ENCODE results near the gene ERI3.
A peak's percentile ranks its signal among the peaks of the same experiment; 100 is the strongest.

Gene ERI3

GRCh38 chr1:44316231-44316759 is 38.8 kb downstream of the ERI3 start:
- no peak for DNase-seq (ENCODE audit: low spot score)

- DNase-seq (ENCODE audit: low spot score): no peak
Observed at GRCh38 chr1:44315521-44315920, 39.5 kb downstream of the ERI3 start.

GRCh38 chr1:44314452-44314851 is 40.6 kb downstream of the ERI3 start:
- no peak for DNase-seq (ENCODE audit: low spot score)

GRCh38 chr1:44313265-44313918 is 41.7 kb downstream of the ERI3 start:
- DNase-seq (ENCODE audit: low spot score): no peak

- no peak for DNase-seq (ENCODE audit: low spot score)
Observed at GRCh38 chr1:44312399-44313196, 42.5 kb downstream of the ERI3 start.

- no peak for DNase-seq (ENCODE audit: low spot score)
Observed at GRCh38 chr1:44310006-44310405, 45.1 kb downstream of the ERI3 start.

GRCh38 chr1:44305962-44306422 is 49.1 kb downstream of the ERI3 start:
- no peak for DNase-seq (ENCODE audit: low spot score)

GRCh38 chr1:44303532-44303931 is 51.5 kb downstream of the ERI3 start:
- DNase-seq (ENCODE audit: low spot score): no peak

GRCh38 chr1:44302541-44302940 is 52.5 kb downstream of the ERI3 start:
- no peak for DNase-seq (ENCODE audit: low spot score)

GRCh38 chr1:44301442-44301841 is 53.6 kb downstream of the ERI3 start:
- no peak for DNase-seq (ENCODE audit: low spot score)

- DNase-seq (ENCODE audit: low spot score): no peak
Observed at GRCh38 chr1:44300852-44301251, 54.2 kb downstream of the ERI3 start.

- DNase-seq (ENCODE audit: low spot score): no peak
Observed at GRCh38 chr1:44297695-44298400, 57.2 kb downstream of the ERI3 start.

GRCh38 chr1:44296806-44297205 is 58.3 kb downstream of the ERI3 start:
- DNase-seq (ENCODE audit: low spot score): no peak

- no peak for DNase-seq (ENCODE audit: low spot score)
Observed at GRCh38 chr1:44296086-44296485, 59.0 kb downstream of the ERI3 start.

- peak; percentile 20 for DNase-seq (ENCODE audit: low spot score)
Observed at GRCh38 chr1:44294588-44295007, 60.5 kb downstream of the ERI3 start.

GRCh38 chr1:44293761-44294315 is 61.2 kb downstream of the ERI3 start:
- DNase-seq (ENCODE audit: low spot score): no peak

GRCh38 chr1:44292651-44293050 is 62.4 kb downstream of the ERI3 start:
- DNase-seq (ENCODE audit: low spot score): no peak

GRCh38 chr1:44290250-44291094 is 64.6 kb downstream of the ERI3 start:
- DNase-seq (ENCODE audit: low spot score): no peak

- no peak for DNase-seq (ENCODE audit: low spot score)
Observed at GRCh38 chr1:44289530-44289929, 65.5 kb downstream of the ERI3 start.

GRCh38 chr1:44288883-44289282 is 66.2 kb downstream of the ERI3 start:
- DNase-seq (ENCODE audit: low spot score): no peak

GRCh38 chr1:44284184-44284583 is 70.9 kb downstream of the ERI3 start:
- no peak for DNase-seq (ENCODE audit: low spot score)
